ENCODE measurements around the gene MID1. TPM values are rescaled to one million over a fixed set of nuclear protein-coding genes. Genes with fewer than 3 reads are reported as not detected.

MID1 gene
- total RNA-seq, 2 experiments from 2014 or later, result 0.11 to 0.22 TPM

DNA sequence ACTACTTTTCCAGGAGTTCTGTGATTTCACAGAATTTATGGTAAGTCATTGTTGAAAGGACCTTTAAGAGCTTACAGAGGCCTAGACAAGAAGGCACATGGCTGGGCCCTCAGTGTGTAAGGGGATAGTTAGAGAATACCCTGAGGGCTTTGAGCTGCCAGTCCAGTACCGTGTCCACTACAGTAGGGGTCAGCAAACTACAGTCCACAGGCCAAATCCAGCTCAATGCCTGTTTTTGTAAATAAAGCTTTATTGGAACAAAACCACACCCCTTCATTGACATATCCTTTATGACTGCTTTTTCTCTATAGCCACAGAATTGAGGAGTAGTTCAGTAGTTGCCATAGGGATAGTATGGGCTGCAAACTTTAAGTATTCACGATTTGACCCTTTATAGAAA is 176.2 kb downstream of the MID1 start:
- H3K4me3 Mint-ChIP-seq, result no peak overlapping the region
- H3K36me3 Mint-ChIP-seq, result no peaks in the 10 kb centered on the region
- ATAC-seq (ENCODE audit: low read depth) (no peak), DNase-seq (no peak)
- H3K9me3 Mint-ChIP-seq, result no peaks in the 10 kb centered on the region
- H3K27ac Mint-ChIP-seq, result no peak overlapping the region
- POLR2A ChIA-PET, result no interaction called here
- no peaks in the 10 kb centered on the region for H3K4me1 Mint-ChIP-seq
- H3K27me3 Mint-ChIP-seq, result no peaks in the 10 kb centered on the region

DNA sequence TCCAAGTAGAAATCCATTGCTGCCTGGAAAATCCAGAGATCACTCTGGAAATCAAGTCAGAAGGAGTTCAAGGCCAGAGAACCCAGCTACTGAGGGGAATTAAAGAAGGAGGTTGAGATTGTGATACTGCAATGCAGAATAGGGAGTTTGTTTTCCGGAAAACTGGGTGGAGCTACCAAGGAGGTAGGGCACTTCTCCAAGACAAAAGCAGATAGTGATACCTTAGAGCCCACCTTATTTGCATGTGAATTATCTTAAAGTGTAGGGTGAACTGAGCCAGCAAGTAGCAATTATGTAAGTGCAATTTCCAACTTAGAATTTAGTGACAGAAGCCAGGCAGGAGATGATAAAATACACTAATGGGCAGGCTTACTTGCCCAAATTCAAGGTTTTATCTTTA is 178.9 kb downstream of the MID1 start:
- H3K4me1 Mint-ChIP-seq, result no peaks in the 10 kb centered on the region
- no peaks in the 10 kb centered on the region for H3K9me3 Mint-ChIP-seq
- no peak for DNase-seq
- H3K27me3 Mint-ChIP-seq, result no peaks in the 10 kb centered on the region
- no peak overlapping the region for H3K4me3 Mint-ChIP-seq
- POLR2A ChIA-PET, result no interaction called here
- H3K36me3 Mint-ChIP-seq, result no peaks in the 10 kb centered on the region
- no peak overlapping the region for H3K27ac Mint-ChIP-seq
- ATAC-seq (ENCODE audit: low read depth), result no peak

DNA sequence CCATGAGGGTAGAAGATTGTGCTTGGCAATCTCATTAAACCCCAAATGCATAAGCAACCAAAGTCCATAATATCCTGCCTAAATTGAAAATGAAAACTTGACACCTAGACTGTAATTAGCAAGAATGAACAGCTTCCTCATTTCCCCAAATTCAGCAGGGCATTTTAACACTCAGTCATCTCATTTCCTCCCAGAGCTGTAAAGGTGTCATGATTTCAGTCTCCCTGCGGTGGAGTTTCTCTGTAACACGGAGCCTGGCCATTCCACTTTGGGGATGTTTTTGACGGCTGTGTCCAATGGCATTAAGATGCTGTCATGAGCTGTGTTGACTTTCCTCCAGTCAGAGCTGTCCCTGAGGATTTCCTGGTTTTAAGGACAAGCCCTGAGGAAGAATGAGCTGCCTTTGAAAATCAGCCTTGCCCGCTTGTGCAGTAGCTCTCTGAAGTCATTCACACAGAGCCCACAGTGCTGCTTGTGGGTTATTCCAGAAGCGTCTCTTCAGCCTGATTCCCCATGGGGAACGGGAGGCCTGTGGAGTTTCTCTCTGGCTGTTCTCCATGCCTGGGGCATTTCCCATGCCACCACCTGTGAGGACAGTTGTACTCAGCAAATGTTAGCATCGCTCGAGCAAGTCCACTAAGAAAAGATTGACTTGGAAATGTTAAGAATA is 187.0 kb downstream of the MID1 start:
- POLR2A ChIA-PET, result no interaction called here
- Mint-ChIP-seq H3K36me3 (no peaks in the 10 kb centered on the region), H3K9me3 (no peaks in the 10 kb centered on the region), H3K4me1 (no peaks in the 10 kb centered on the region), H3K4me3 (no peak overlapping the region), H3K27me3 (peaks cover 2% of the 10 kb centered on the region), H3K27ac (no peak overlapping the region)
- DNase-seq (no peak), ATAC-seq (ENCODE audit: low read depth) (no peak)

DNA sequence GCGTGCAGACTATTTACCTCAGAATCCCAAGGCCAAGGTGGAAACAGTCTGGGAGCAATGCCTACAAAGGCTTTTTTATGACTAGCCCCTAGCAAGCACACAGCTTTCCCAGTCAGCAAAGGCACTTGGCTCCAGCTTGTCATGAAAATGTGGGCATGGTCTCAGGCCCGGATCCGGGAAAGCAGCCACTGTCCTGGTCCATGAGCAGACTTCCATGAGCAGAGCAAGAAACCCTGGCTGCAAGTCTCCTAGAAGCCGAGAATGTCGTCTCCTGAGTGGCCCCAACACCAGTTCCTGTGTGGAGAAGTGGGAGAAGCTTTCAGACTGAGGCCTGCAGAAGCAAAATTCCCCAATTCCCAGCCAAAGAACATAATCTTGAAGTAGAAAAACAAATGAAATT is 190.5 kb downstream of the MID1 start:
- no peaks in the 10 kb centered on the region for H3K9me3 Mint-ChIP-seq

DNA sequence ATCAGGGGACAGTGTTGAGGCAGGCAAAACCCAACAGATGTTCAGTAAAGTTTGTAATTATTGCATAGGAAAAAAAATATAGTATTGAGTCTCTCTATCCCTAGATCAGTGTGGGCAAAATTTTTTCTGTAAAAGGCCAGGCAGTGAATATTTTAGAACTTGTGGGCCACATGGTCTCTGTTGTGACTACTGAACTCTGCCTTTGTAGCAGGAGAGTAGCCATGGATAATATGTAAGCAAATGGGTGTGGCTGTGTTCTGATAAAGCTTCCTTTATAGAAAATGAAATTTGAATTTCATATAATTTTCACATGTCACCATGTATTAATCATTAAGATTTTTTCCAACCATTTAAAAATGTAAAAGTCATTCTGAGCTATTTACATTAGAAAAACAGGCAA is 193.1 kb downstream of the MID1 start:
- Mint-ChIP-seq H3K27me3 (peaks cover 2% of the 10 kb centered on the region), H3K36me3 (no peaks in the 10 kb centered on the region), H3K9me3 (no peaks in the 10 kb centered on the region), H3K4me3 (no peak overlapping the region), H3K27ac (no peak overlapping the region), H3K4me1 (no peaks in the 10 kb centered on the region)
- DNase-seq (no peak), ATAC-seq (ENCODE audit: low read depth) (no peak)
- POLR2A ChIA-PET, result no interaction called here

More for the DNA sequence above, 190.5 kb downstream of the MID1 start:
- DNase-seq, result no peak
- Mint-ChIP-seq H3K4me1 (no peaks in the 10 kb centered on the region), H3K27me3 (peaks cover 2% of the 10 kb centered on the region), H3K4me3 (no peak overlapping the region), H3K36me3 (no peaks in the 10 kb centered on the region), H3K27ac (no peak overlapping the region)
- POLR2A ChIA-PET, result no interaction called here
- ATAC-seq (ENCODE audit: low read depth), result no peak

DNA sequence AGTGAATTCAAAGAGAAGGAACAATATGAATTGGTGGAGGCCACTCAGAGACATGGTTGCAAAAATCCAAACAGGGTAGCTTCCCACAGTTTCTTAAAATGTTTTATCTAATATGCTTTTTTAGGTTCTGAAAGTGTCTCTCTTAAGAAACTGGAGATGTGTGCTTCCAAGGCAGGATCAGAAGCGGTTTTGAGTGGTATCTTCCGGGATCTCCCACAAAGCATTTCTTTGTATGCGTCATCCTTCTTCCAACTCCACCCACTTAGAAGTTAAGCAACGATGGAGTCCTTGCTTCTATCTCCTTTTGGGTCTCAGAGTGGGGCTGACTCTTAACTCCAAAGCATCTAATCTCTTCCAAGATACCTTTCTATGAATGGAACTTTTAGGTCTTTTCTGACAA is 196.7 kb downstream of the MID1 start:
- no peaks in the 10 kb centered on the region for H3K4me1 Mint-ChIP-seq
- POLR2A ChIA-PET, result no interaction called here
- H3K4me3 Mint-ChIP-seq, result no peak overlapping the region
- no peaks in the 10 kb centered on the region for H3K9me3 Mint-ChIP-seq
- ATAC-seq (ENCODE audit: low read depth) (no peak), DNase-seq (no peak)
- H3K27me3 Mint-ChIP-seq, result no peaks in the 10 kb centered on the region
- H3K36me3 Mint-ChIP-seq, result no peaks in the 10 kb centered on the region
- H3K27ac Mint-ChIP-seq, result no peak overlapping the region

DNA sequence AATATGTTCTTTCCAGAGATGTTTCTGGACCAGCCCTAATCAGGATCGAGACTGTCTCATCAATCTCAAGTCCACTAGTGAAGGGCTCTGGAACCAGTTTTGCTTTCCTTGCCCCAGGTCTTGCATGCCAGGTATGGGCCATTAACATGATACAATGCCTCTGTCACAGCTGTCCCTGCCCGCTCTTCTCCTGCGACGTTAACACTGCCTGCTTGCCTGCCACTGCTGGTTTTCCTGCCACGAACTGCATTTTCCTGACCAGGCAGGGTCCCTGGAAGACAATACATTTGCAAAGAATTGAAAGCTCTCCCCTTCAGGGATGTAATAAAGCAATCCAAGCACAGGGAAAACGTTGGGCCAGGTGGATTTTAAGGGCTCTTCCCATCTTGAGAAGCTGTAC is 200.3 kb downstream of the MID1 start:
- DNase-seq (no peak), ATAC-seq (ENCODE audit: low read depth) (no peak)
- Mint-ChIP-seq H3K4me3 (no peak overlapping the region), H3K4me1 (no peaks in the 10 kb centered on the region), H3K36me3 (no peaks in the 10 kb centered on the region), H3K27ac (no peak overlapping the region), H3K27me3 (no peaks in the 10 kb centered on the region), H3K9me3 (no peaks in the 10 kb centered on the region)
- POLR2A ChIA-PET, result no interaction called here

DNA sequence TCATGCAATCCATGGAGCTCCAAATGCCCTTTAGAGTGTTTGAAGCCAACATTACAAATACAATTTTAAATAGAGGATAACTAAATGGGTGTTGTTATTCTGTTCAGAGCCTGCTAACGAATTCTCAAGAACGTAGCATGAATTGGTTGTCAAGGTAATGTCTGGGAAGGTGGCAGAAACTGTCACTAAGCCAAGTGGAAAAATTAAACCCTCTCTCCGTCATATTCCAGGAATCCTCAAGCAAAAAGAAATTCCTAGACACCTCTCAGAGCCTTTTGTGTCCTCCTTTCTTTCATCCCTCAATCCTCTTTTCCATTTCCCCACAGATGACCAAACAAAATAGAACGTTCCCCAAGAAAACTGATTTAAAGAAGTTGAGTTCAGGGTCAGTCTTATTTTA is 204.0 kb downstream of the MID1 start:
- Mint-ChIP-seq H3K27ac (no peak overlapping the region), H3K4me3 (no peak overlapping the region), H3K4me1 (no peaks in the 10 kb centered on the region), H3K9me3 (no peaks in the 10 kb centered on the region), H3K27me3 (no peaks in the 10 kb centered on the region), H3K36me3 (no peaks in the 10 kb centered on the region)
- ATAC-seq (ENCODE audit: low read depth) (no peak), DNase-seq (no peak)
- POLR2A ChIA-PET, result no interaction called here

DNA sequence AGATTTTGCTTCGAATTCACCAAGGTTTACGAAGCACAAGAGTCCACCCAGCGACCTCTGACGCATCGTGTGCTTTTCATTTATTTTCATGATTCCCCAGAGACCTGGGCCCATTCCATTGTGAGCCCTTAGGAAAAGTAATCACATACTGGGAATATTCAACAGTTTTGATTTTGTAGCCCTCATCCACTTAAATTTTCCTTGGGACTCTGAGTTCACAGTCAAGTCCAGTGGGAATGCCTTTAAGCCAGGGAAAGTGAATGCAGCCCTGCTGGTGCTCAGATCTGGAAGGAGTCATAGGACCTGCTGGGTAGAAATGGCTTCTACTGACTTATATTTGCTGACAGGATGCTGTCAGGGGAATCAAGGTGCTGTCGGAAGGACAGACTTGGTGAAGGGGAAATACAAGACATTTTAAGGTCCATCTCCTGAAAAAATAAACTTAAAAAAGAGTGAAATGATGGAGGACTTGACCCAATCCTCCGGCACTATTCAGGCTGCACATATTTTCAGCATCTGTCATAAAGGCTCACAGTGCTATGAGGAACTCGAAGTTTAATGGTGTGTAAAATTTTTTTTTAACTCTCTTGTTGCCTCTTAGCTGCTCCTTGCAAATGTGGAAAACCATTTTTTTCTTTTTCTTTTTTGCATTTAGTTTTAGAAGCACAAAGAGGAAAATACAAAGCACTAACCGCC is 204.9 kb downstream of the MID1 start:
- Mint-ChIP-seq H3K27me3 (no peaks in the 10 kb centered on the region), H3K27ac (no peak overlapping the region), H3K4me3 (no peak overlapping the region), H3K4me1 (no peaks in the 10 kb centered on the region), H3K36me3 (no peaks in the 10 kb centered on the region), H3K9me3 (no peaks in the 10 kb centered on the region)
- DNase-seq, result no peak
- no peak for ATAC-seq (ENCODE audit: low read depth)
- POLR2A ChIA-PET, result no interaction called here

DNA sequence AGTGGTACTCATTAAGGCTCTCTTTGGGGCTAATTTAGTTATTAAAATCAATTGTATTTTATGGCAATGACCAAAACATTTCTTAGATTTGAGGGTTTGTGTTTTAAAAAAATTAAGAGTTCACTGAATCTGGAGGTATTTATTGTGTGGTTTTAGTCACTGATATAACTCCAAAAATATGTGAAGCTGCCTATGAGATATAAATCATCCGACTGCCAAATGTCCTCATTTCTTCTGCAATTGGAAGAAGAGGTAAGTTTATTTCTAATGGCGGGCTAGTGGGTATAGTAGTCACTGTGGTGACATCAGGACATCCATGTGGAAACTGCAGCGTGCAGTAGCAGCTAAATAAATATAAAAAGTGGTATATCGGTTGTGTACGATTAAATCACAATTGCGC is 205.5 kb downstream of the MID1 start:
- H3K36me3 Mint-ChIP-seq, result no peaks in the 10 kb centered on the region
- POLR2A ChIA-PET, result no interaction called here
- no peaks in the 10 kb centered on the region for H3K4me1 Mint-ChIP-seq
- H3K4me3 Mint-ChIP-seq, result no peak overlapping the region
- ATAC-seq (ENCODE audit: low read depth) (no peak), DNase-seq (no peak)
- no peaks in the 10 kb centered on the region for H3K9me3 Mint-ChIP-seq
- no peaks in the 10 kb centered on the region for H3K27me3 Mint-ChIP-seq
- H3K27ac Mint-ChIP-seq, result no peak overlapping the region

DNA sequence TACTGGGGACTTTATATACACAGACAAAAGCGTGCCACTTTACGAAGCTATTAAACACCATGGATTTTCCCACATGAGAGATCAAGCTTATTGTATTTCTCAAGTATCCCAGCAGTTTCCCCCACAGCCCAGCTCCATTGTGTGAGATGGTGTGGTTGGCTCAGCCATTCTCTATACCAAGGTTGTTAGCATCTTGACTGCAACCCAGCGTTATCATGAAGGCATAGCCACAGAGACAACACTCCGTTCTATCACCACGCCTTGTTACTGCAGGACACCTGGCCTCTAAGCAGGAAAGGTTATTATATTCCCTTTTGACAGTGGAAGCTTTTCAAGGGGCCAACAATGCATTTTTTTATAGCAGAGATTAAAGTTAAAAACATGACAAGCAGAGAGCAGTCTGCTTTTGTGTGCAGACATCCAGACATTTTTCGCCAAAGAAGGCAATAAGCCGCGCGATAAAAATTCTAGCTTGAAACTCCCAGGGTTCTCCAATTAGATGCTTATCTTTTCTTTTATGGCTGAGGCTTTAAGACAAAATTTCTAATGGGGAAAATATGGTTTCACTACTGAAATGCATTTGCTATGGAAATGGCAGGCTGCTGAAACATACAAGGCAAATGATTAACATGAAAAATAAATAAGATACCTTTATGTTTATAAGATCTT is 206.1 kb downstream of the MID1 start:
- Mint-ChIP-seq H3K9me3 (no peaks in the 10 kb centered on the region), H3K27ac (no peak overlapping the region), H3K27me3 (no peaks in the 10 kb centered on the region), H3K4me1 (no peaks in the 10 kb centered on the region), H3K4me3 (no peak overlapping the region), H3K36me3 (no peaks in the 10 kb centered on the region)
- POLR2A ChIA-PET, result no interaction called here
- no peak for ATAC-seq (ENCODE audit: low read depth)
- no peak for DNase-seq

DNA sequence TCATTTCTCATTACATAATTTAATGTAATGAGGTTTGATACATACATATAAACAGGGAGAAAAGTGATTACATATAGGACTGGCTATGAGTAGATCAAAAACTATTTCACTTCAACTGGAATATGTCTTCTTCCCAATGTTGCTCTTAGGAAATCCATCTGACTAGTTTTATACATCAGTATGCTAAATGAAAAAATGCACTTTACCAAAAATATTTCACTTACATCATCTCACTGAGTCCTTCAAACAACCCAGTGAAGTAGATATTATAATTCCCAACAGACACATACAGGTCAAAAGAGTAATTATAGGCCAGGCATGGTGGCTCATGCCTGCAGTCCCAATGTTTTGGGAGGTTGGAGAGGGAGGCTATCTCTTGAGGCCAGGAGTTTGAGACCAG is 215.9 kb downstream of the MID1 start:
- no peaks in the 10 kb centered on the region for H3K27me3 Mint-ChIP-seq
- H3K4me1 Mint-ChIP-seq, result no peaks in the 10 kb centered on the region
- POLR2A ChIA-PET, result no interaction called here
- H3K9me3 Mint-ChIP-seq, result no peaks in the 10 kb centered on the region
- no peaks in the 10 kb centered on the region for H3K36me3 Mint-ChIP-seq
- DNase-seq (no peak), ATAC-seq (ENCODE audit: low read depth) (no peak)
- no peak overlapping the region for H3K4me3 Mint-ChIP-seq
- H3K27ac Mint-ChIP-seq, result no peak overlapping the region

DNA sequence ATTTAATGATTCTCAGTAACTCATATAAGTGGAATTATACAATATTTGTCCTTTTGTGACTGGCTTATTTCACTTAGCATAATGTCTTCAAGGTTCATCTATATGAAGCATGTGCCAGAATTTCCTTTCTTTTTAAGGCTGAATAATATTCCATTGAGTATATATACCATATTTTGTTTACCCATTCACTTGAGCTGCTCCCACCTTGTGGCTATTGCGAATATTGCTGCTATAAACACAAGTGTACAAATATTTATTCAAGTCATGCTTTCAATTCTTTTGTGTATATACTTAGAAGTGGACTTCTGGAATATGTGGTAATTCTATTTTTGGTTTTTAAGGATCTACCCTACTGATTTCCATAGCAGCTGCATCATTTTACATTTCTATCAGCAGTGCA is 219.1 kb downstream of the MID1 start:
- no peak for DNase-seq

DNA sequence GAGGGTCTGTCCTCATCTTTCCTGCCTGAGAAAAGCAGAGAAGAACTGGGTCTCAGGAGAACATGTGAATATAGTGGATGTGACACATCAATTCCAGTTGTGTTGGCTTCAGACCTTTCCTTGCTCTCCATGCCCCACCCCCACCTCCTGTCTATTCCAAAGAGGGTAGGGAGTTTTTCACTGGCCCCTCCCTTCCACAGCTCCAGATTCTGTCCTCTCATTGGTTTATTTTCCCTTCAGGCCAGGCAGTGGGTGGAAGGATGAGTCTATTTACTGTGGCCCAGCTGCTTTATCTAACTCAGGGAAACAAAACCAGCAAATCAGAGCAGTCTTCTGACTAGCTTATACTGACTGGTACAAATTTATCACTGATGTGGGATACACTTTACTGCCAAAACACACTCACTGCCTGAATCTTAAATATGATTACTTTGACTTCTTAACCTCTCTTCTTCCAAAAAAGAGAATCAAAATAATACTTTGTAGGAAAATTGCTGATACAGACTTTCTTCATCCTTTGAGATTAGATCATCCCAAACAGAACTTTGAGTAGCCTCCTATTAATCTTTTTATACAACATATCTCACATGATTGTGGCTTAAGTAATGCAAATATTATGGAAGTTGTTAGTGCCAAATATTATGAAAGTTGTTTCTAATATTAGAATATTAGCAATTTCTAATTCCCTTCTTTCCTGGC is 221.2 kb downstream of the MID1 start:
- Mint-ChIP-seq H3K4me3 (no peak overlapping the region), H3K36me3 (no peaks in the 10 kb centered on the region), H3K4me1 (no peaks in the 10 kb centered on the region), H3K27ac (no peak overlapping the region), H3K9me3 (no peaks in the 10 kb centered on the region), H3K27me3 (no peaks in the 10 kb centered on the region)
- no peak for ATAC-seq (ENCODE audit: low read depth)
- DNase-seq, result no peak
- POLR2A ChIA-PET, result no interaction called here

More for the DNA sequence above, 219.1 kb downstream of the MID1 start:
- POLR2A ChIA-PET, result no interaction called here
- no peak overlapping the region for H3K27ac Mint-ChIP-seq
- no peaks in the 10 kb centered on the region for H3K9me3 Mint-ChIP-seq
- H3K4me3 Mint-ChIP-seq, result no peak overlapping the region
- no peak for ATAC-seq (ENCODE audit: low read depth)
- H3K27me3 Mint-ChIP-seq, result no peaks in the 10 kb centered on the region
- no peaks in the 10 kb centered on the region for H3K4me1 Mint-ChIP-seq
- no peaks in the 10 kb centered on the region for H3K36me3 Mint-ChIP-seq
